ENCODE data around the gene FRY.

DNA sequence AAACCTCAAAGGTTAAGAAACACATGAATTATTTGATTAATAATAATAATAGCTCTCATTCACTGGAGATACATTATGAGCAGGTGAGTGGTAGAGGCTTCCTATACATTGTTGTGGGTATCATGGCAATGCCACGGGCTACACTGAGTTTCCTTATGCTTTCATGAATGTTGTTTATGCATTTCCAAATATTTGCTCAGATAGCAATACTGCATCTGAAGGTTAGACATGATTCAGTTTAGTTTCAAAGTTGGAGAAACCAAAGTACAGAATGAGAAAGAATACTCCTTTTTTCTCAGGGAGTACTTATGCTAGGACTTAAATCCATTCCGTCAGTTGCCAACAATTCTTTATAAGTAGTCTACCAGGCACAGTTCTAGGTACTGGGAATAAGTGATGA is 108.5 kb downstream of the FRY start:
- TF ChIP-seq, protein P1, sequence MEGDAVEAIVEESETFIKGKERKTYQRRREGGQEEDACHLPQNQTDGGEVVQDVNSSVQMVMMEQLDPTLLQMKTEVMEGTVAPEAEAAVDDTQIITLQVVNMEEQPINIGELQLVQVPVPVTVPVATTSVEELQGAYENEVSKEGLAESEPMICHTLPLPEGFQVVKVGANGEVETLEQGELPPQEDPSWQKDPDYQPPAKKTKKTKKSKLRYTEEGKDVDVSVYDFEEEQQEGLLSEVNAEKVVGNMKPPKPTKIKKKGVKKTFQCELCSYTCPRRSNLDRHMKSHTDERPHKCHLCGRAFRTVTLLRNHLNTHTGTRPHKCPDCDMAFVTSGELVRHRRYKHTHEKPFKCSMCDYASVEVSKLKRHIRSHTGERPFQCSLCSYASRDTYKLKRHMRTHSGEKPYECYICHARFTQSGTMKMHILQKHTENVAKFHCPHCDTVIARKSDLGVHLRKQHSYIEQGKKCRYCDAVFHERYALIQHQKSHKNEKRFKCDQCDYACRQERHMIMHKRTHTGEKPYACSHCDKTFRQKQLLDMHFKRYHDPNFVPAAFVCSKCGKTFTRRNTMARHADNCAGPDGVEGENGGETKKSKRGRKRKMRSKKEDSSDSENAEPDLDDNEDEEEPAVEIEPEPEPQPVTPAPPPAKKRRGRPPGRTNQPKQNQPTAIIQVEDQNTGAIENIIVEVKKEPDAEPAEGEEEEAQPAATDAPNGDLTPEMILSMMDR (IDR thresholded peaks at IDR 0.05) = no peak
- TF ChIP-seq POLR2A (IDR thresholded peaks at IDR 0.05) = no peak

All from heart left ventricle (tissue), 13 donors.